ENCODE measurements around the gene ATP2A3.

DNA sequence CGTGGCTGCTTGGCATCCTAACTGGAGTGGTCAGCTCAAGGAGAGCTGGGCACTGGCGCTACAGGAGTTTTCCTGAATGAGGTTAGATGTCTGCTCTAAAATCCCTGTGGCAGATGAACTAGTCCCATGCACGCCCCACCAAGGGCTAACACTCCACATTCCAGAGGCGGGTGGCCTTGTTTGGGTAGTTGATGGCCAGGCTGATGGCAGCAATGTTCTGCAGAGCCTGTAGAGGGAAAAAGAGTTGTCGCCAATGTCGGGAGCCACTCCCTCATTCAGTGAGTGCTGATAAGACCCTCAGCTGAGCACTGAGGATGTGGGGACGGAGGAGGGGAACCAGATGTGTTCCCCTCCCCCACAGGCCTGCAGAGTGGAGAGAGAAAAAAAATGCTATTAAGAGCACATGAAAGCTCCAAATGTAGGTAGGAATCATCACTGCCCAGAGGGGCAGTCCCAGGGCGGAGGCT, 42.5 kb upstream of the ATP2A3 start:
- TF ChIP-seq, protein P1, sequence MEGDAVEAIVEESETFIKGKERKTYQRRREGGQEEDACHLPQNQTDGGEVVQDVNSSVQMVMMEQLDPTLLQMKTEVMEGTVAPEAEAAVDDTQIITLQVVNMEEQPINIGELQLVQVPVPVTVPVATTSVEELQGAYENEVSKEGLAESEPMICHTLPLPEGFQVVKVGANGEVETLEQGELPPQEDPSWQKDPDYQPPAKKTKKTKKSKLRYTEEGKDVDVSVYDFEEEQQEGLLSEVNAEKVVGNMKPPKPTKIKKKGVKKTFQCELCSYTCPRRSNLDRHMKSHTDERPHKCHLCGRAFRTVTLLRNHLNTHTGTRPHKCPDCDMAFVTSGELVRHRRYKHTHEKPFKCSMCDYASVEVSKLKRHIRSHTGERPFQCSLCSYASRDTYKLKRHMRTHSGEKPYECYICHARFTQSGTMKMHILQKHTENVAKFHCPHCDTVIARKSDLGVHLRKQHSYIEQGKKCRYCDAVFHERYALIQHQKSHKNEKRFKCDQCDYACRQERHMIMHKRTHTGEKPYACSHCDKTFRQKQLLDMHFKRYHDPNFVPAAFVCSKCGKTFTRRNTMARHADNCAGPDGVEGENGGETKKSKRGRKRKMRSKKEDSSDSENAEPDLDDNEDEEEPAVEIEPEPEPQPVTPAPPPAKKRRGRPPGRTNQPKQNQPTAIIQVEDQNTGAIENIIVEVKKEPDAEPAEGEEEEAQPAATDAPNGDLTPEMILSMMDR (IDR thresholded peaks at IDR 0.05; ENCODE audit: poor library complexity, severe bottlenecking), result no peak
- TF ChIP-seq EZH2 (IDR thresholded peaks at IDR 0.05; ENCODE audit: borderline replicate concordance, insufficient read depth, low read length, poor library complexity, severe bottlenecking) (no peak), EP300 (conservative IDR thresholded peaks at IDR 0.05; ENCODE audit: poor library complexity, severe bottlenecking) (no peak), POLR2AphosphoS5 (IDR thresholded peaks at IDR 0.05) (no peak), TAF1 (IDR thresholded peaks at IDR 0.05; ENCODE audit: low read depth) (no peak)

All from neural cell (in vitro differentiated cells).